SK-N-MC (cell line): ENCODE measurements around the gene ATP13A1.
"Not testable (repeated sequence)": the region's sequence is repeated elsewhere in the genome, so short reads cannot be mapped to it uniquely, and the experiment has no call there.

Source experiments
- DNase-seq: peaks from one replicate; pipeline ENCODE4 v3.0.0-alpha.2; 2011; ENCODE audit warnings: low read depth, low spot score
- H3K27ac ChIP-seq: fragments of 200-600 bp; sonication (generic); 2 replicates; pipeline ENCODE4 v1.5.1; 2016; ENCODE audit warnings: mixed run types
- H3K36me3 ChIP-seq: fragments of 200-600 bp; sonication (generic); 2 replicates; pipeline ENCODE4 v1.6.1; 2017; ENCODE audit warnings: antibody characterized with exemption, low read length, mixed read lengths; ENCODE audit not compliant: insufficient read depth
- H3K4me3 ChIP-seq: fragments of 200-600 bp; sonication (generic); 2 replicates; pipeline ENCODE4 v1.5.1; 2016
- H3K9ac ChIP-seq: fragments of 200-600 bp; sonication (generic); 2 replicates; pipeline ENCODE4 v1.8.0; 2017; ENCODE audit warnings: mixed run types, mixed read lengths; ENCODE audit not compliant: insufficient read length
- H3K9me3 ChIP-seq: fragments of 200-600 bp; sonication (generic); 2 replicates; pipeline ENCODE4 v1.6.1; 2017; ENCODE audit warnings: low read depth, mild to moderate bottlenecking, antibody characterized with exemption, low read length, moderate library complexity, mixed read lengths
- EZH2 ChIP-seq: fragments of 200-600 bp; sonication (generic); IDR thresholded peaks from one replicate; pipeline ENCODE4 v1.6.1; 2017; ENCODE audit warnings: antibody characterized with exemption
- FOXP2 ChIP-seq: optimal IDR thresholded peaks from 2 replicates; pipeline ENCODE3; 2011; ENCODE audit warnings: mild to moderate bottlenecking, moderate library complexity; ENCODE audit not compliant: insufficient read depth; ENCODE audit errors: extremely low read length, control extremely low read depth
- POLR2AphosphoS5 ChIP-seq: IDR thresholded peaks from 2 replicates; pipeline ENCODE4 v1.6.1; 2012; ENCODE audit warnings: mild to moderate bottlenecking, low read depth, low read length, borderline replicate concordance

Gene ATP13A1

DNA sequence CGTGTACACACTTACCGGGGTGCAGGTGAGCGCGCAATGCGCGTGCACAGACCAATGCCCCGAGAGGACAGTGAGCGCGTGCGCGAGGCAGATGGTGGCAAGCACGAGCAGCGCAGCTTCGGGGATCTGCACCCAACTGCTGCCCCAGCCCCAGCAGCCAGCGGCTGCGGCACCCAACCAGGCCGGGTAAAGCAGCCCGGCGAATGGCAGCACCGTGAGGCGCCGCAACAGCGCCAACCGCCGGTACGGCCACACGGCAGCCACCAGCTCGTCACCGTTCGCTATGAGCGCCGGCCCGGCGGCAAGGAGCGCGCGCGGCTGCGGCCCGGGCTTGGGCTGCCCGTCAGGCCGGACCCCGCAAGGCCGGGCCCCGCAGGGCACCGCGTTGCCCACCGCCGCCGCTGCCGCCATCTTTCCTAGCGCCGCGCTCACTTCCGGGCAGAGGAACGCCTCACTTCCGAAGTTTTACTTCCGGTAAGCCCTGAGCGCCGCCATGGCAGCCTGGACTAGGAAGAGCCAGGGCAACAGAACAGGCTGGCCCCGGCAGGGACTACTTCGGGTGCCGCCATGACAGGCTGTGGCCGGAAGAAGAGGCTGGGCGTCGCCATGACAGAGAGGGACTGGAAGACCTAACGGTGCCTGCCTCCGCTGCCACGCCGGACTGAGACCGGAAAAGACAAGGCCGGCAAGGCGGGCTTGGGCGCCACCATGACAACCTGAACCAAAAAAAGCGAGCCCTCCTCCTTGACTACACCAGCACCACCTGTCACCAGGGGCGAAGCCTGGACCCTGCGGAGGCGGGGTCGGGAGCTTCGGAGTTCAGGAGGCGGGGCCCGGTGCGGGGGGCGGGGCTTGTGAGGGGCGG lies at the start of gene ATP13A1:
ATP13A1 (minus strand) TSS at position 421 of the 865 bp plus-strand sequence; CDS start at position 411, 10 bp downstream.
- H3K36me3 ChIP-seq: peaks cover 13% of the 10 kb centered on the region
- DNase-seq: peak; percentile 75
- peak within 1 kb of the TSS; percentile 93 for H3K4me3 ChIP-seq
- H3K9ac ChIP-seq: peak within 1 kb of the TSS; percentile 91
- no peaks in the 10 kb centered on the region for H3K9me3 ChIP-seq
- H3K27ac ChIP-seq: peak within 1 kb of the TSS; percentile 86
- no peak for TF ChIP-seq FOXP2
- peak; percentile 78 for TF ChIP-seq POLR2AphosphoS5
- TF ChIP-seq EZH2: no peak

DNA sequence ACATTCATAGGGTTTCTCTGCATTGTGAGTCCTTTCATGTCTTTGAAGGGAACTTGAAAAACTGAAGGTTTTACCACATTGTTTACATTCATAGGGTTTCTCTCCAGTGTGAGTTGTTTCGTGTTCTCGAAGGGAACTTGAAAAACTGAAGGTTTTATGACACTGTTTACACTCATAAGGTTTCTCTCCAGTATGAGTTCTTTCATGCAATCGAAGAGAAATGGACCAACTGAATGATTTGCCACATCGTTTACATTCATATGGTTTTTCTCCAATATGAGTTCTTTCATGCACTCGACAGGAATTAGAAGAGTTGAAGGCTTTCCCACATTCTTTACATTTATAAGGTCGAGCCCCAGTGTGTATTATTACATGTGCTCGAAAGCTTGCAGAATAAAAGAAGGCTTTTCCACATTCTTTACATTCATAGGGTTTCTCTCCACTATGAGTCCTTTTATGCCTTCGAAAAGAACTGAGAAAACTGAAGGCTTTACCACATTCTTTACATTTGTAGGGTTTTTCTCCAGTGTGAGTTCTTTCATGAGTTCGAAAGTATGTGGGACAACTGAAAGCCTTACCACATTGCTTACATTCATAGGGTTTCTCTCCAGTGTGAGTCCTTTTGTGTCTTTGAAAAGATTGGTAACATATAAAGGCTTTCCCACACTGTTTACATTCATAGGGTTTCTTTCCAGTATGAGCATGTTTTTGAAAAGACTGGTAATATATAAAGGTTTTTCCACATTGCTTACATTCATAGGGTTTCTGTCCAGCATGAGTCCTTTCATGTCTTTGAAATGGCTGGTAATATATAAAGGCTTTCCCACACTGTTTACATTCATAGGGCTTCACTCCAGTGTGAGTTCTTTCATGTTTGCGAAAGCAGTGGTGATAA lies 48.7 kb upstream of the ATP13A1 start:
- TF ChIP-seq POLR2AphosphoS5 (no peak), FOXP2 (no peak), EZH2 (no peak)
- DNase-seq: no peak
- H3K27ac ChIP-seq: no peak overlapping the region
- H3K9ac ChIP-seq: no peak overlapping the region
- peaks cover 54% of the 10 kb centered on the region for H3K36me3 ChIP-seq
- H3K4me3 ChIP-seq: no peak overlapping the region
- H3K9me3 ChIP-seq: peaks cover 43% of the 10 kb centered on the region

DNA sequence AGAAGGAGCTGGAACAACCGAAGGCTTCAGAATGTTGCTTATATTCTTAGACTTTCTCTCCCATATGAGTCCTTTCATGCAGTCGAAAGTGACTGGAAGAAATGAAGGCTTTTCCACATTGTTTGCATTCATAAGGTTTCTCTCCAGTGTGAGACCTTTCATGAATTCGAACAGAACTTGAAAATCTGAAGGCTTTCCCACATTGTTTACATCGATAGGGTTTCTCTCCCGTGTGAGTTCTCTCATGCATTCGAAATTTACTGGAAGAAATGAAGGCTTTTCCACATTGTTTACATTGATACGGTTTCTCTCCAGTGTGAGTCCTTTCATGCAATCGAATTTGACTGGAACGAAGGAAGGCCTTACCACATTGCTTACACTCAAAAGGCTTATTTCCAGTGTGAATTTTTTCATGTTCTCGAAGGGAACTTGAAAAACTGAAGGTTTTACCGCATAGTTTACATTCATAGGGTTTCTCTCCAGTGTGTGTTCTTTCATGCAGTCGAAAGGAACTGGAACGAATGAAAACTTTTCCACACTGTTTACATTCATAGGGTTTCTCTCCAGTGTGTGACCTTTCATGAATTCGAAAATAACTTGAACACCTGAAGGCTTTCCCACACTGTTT lies 47.9 kb upstream of the ATP13A1 start:
- TF ChIP-seq FOXP2 (no peak), POLR2AphosphoS5 (no peak), EZH2 (no peak)
- no peak for DNase-seq
- no peak overlapping the region for H3K27ac ChIP-seq
- no peak overlapping the region for H3K9ac ChIP-seq
- peaks cover 43% of the 10 kb centered on the region for H3K9me3 ChIP-seq
- peaks cover 48% of the 10 kb centered on the region for H3K36me3 ChIP-seq
- no peak overlapping the region for H3K4me3 ChIP-seq

DNA sequence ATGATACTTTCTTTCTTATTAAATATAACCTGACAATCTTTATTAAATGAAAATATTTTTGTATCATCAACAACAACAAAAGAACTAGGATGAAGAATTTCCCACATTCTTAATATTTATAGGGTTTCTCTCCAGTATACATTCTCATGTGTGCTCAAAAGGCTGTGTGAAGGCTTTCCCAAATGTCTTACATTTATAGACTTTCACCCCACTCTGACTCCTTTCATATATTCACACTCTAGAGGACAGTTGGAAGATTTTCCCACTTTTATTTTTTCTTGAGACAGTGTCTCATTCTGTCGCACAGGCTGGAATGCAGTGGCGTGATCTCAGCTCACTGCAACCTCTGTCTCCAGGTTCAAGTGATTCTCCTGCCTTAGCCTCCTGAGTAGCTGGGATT lies 47.0 kb upstream of the ATP13A1 start:
- H3K27ac ChIP-seq: no peak overlapping the region
- no peak for DNase-seq
- peaks cover 48% of the 10 kb centered on the region for H3K36me3 ChIP-seq
- H3K9ac ChIP-seq: no peak overlapping the region
- H3K9me3 ChIP-seq: peaks cover 43% of the 10 kb centered on the region
- no peak for TF ChIP-seq FOXP2
- no peak for TF ChIP-seq POLR2AphosphoS5
- TF ChIP-seq EZH2: no peak
- no peak overlapping the region for H3K4me3 ChIP-seq

DNA sequence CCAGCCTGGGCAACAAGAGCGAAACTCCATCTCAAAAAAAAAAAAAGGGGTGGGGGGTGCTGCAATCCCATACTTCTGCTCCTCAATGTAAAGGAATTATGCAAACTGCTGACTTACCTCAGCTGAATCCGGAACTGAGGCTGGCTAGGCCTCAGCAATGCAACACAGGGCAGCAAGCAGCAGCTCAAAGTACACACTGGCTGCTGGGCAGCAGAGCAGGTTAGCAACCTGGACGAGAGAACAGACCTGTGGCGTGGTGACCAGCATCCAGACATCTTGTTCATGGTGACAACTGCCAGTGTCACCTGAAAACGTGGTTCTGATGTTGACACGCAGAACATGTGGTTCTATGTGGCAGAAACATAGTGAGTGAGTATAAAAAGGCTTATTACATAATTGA lies 41.4 kb upstream of the ATP13A1 start:
- TF ChIP-seq EZH2 (no peak), POLR2AphosphoS5 (no peak), FOXP2 (no peak)
- DNase-seq: no peak
- H3K9ac ChIP-seq: no peak overlapping the region
- peaks cover 14% of the 10 kb centered on the region; the same call in 1 of the 2 replicates for H3K9me3 ChIP-seq
- H3K36me3 ChIP-seq: peaks cover 3% of the 10 kb centered on the region
- no peak overlapping the region for H3K4me3 ChIP-seq
- no peak overlapping the region for H3K27ac ChIP-seq

DNA sequence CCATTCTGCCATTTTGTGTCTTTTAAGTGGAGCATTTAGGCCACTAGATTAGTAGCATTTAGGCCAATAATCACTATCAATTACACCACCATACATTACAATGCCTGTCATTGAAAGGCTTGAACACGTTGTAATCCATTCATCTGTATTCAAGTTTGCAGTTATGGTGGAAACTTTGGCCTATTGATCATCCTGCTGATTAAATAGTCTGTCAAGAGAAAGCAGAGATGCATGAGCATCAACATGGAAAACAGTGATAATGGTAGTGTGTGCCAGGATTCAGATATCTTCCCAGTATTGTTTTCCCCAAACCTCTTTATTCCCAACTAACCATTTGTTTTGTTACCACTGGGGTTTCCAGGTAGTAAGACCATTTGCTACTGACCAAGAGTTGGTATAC lies 37.0 kb upstream of the ATP13A1 start:
- H3K9ac ChIP-seq, H3K9me3 ChIP-seq, H3K4me3 ChIP-seq, H3K36me3 ChIP-seq, DNase-seq, H3K27ac ChIP-seq: not testable (repeated sequence)

DNA sequence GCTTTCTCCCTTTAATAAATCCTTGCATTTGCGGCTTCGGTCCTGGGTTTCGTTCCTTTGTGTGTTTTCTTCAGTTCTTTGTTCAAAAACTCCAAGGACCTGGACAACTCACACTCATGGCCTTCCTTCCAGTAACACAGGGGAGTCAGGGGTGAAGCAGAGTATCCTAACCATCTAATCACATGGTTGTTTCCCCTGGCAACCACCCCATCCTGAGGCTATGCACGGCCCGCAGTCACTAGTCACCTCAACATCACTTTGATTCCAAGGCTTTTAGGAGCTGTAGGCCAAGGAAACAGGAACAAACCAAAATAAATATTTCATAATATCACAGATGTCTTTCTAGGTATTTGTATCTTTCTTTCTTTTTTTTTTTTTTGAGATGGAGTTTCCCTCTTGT lies 34.1 kb upstream of the ATP13A1 start:
- no peak overlapping the region for H3K9ac ChIP-seq
- no peak for TF ChIP-seq POLR2AphosphoS5
- TF ChIP-seq EZH2: no peak
- TF ChIP-seq FOXP2: no peak
- no peak overlapping the region for H3K4me3 ChIP-seq
- H3K36me3 ChIP-seq: no peaks in the 10 kb centered on the region
- no peak for DNase-seq
- no peaks in the 10 kb centered on the region for H3K9me3 ChIP-seq
- no peak overlapping the region for H3K27ac ChIP-seq

DNA sequence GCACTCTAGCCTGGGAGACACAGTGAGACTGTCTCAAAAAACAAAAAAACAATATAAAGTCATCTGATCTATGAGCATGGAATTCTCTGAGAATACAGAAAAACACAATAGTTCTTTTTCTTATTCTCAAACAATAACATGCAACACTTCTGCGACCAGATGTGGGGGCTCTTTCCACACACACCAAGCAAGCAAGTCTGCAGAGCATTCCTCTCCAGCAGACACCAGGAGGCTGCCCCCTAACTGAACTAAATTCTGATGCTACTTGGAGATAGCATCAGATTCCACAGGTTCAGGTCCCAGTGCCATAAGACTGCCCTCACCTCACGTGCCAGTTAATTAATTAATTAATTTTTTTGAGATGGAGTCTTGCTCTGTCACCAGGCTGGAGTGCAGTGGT lies 32.9 kb upstream of the ATP13A1 start:
- Histone ChIP-seq H3K36me3 (no peaks in the 10 kb centered on the region), H3K27ac (no peak overlapping the region), H3K9ac (no peak overlapping the region), H3K9me3 (no peaks in the 10 kb centered on the region), H3K4me3 (no peak overlapping the region)
- no peak for TF ChIP-seq EZH2
- TF ChIP-seq POLR2AphosphoS5: no peak
- TF ChIP-seq FOXP2: no peak
- no peak for DNase-seq

DNA sequence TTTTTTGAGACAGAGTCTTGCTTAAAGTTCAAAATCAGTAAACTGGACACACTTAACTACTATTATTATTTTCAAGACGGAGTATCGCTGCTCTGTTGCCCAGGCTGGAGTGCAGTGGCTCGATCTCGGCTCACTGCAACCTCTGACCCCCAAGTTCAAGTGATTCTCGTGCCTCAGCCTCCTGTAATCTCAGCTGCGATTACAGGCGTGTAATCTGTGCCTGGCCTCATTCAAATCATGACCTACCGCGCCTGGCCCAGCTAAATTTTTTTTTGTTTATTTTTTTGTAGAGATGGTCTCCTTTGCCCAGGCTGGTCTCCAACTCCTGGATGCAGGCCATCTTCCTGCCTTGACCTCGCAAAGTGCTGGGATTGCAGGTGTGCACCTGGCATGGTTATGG lies 28.2 kb upstream of the ATP13A1 start:
- no peak overlapping the region for H3K4me3 ChIP-seq
- H3K9me3 ChIP-seq: no peaks in the 10 kb centered on the region
- TF ChIP-seq POLR2AphosphoS5 (no peak), FOXP2 (no peak), EZH2 (no peak)
- no peaks in the 10 kb centered on the region for H3K36me3 ChIP-seq
- DNase-seq: no peak
- no peak overlapping the region for H3K27ac ChIP-seq
- H3K9ac ChIP-seq: no peak overlapping the region

DNA sequence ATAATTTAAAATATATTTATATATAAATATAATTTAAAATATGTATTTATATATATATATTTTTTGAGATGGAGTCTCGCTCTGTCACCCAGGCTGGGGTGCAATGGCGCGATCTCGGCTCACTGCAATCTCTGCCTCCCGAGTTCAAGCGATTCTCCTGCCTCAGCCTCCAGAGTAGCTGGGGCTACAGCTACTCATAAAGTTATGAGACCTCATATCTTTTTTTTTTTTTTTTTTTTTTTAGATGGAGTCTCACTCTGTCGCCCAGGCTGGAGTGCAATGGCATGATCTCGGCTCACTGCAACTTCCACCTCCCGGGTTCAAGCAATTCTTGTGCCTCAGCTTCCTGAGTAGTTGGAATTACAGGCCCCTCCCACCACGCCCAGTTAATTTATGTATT lies 25.5 kb upstream of the ATP13A1 start:
- not testable (repeated sequence) for H3K9ac ChIP-seq, DNase-seq, H3K27ac ChIP-seq, H3K4me3 ChIP-seq, H3K9me3 ChIP-seq, H3K36me3 ChIP-seq
